Sigmoid colon (tissue), 7 donors: ENCODE data around the gene RASSF5. TPM values are rescaled to one million over a fixed set of nuclear protein-coding genes. Genes with fewer than 3 reads are reported as not detected.

Source experiments
- DNase-seq: peaks from one replicate; pipeline ENCODE4 v3.0.0-alpha.2; 2019
- H3K27ac ChIP-seq, 4 donors: fragments of 200-600 bp; sonication (generic); one replicate each; pipeline ENCODE4 v1.5.1; 2016 to 2019; ENCODE audit warnings: mild to moderate bottlenecking in 1 of 4
- H3K27me3 ChIP-seq, 3 donors: fragments of 200-600 bp; sonication (generic); one replicate each; pipeline ENCODE4 v1.5.1; 2019; ENCODE audit warnings: mild to moderate bottlenecking in 1 of 3
- H3K36me3 ChIP-seq, 4 donors: fragments of 200-600 bp; sonication (generic); one replicate each; pipeline ENCODE4 v1.5.1; 2016 to 2019
- H3K4me1 ChIP-seq, 4 donors: fragments of 200-600 bp; sonication (generic); one replicate each; pipeline ENCODE4 v1.5.1; 2017 to 2019
- H3K4me3 ChIP-seq, 4 donors: fragments of 200-600 bp; sonication (generic); one replicate each; pipeline ENCODE4 v1.5.1; 2017 to 2019; ENCODE audit warnings: mild to moderate bottlenecking in 2 of 4, moderate library complexity in 1 of 4
- H3K9me3 ChIP-seq, 4 donors: fragments of 200-600 bp in 3 of 4; sonication (generic) in 3 of 4; one replicate each; pipeline versions ENCODE4 v1.5.1 to v1.6.1; 2013 to 2019
- CTCF ChIP-seq, 4 experiments: fragments of 450-650 bp in 3 of 4; fragments of 200-600 bp in 1 of 4; IDR thresholded peaks; one replicate each; pipeline ENCODE4 v1.5.1; 2016 to 2019; ENCODE audit warnings: antibody characterized with exemption in 4 of 4, mild to moderate bottlenecking in 3 of 4, moderate library complexity in 2 of 4
- EP300 ChIP-seq, 4 donors: sonication (generic); formaldehyde crosslinking; IDR thresholded peaks; one replicate each; pipeline ENCODE4 v1.6.1; 2017; ENCODE audit warnings: antibody characterized with exemption in 4 of 4
- POLR2A ChIP-seq, 2 donors: fragments of 450-650 bp; IDR thresholded peaks; one replicate each; pipeline ENCODE4 v1.6.1; 2016; ENCODE audit warnings: antibody characterized with exemption in 2 of 2, mild to moderate bottlenecking in 2 of 2, moderate library complexity in 2 of 2
- POLR2AphosphoS5 ChIP-seq, 4 donors: sonication (generic); formaldehyde crosslinking; IDR thresholded peaks; one replicate each; pipeline ENCODE4 v1.6.1; 2017; ENCODE audit warnings: antibody characterized with exemption in 4 of 4
- WGBS, 2 donors: extraction: QIAGEN DNeasy Blood & Tissue Kit; methylation state at CpG; one replicate each; pipeline ENCODE4 v1.1.7; 2013; 5-methylcytosine and 5-hydroxymethylcytosine counted together
- intact Hi-C: fragments of 100-400 bp; cut with DNase I; formaldehyde crosslinking; loops from one replicate; pipeline ENCODE4 v1.15.1; 2023
- polyA plus RNA-seq, 3 donors: library from polyadenylated mRNA; stranded (reverse); fragments of 200-250 nt; gene quantifications; one replicate each; pipeline ENCODE4 v1.2.3, GENCODE V29; 2013
- total RNA-seq, 4 donors: library from RNA; depleted of rRNA; stranded (reverse); fragments of >200 nt; gene quantifications; one replicate each; pipeline ENCODE4 v1.1.0, GENCODE V29; 2016
- donor health status: healthy with polysubstance abuse.
- donor health status: Bipolar disorder and iron deficiency.
- donor health status: healthy.

The RASSF5 gene
- total and polyA plus RNA-seq, 7 donors, result 2.5 to 25.9 (median 4.3) TPM

GRCh38 chr1:206569556-206569955 is 62.2 kb downstream of the RASSF5 start:
- 74 to 92% methylated on average over 4 of the region's 4 CpGs for WGBS, 2 donors
- Histone ChIP-seq H3K4me3 (no peak overlapping the region), H3K36me3 (no peaks in the 10 kb centered on the region), H3K4me1 (no peaks in the 10 kb centered on the region), H3K9me3 (no peaks in the 10 kb centered on the region), H3K27ac (no peak overlapping the region), H3K27me3 (no peaks in the 10 kb centered on the region)
- TF ChIP-seq POLR2A (IDR thresholded peaks at IDR 0.05) (no peak), EP300 (IDR thresholded peaks at IDR 0.05) (no peak), CTCF (IDR thresholded peaks at IDR 0.05) (no peak), POLR2AphosphoS5 (IDR thresholded peaks at IDR 0.05) (no peak)
- intact Hi-C loops, result no loop called here
- no peak for DNase-seq

- 86 to 89% methylated on average over 3 of the region's 3 CpGs for WGBS, 2 donors
- Histone ChIP-seq H3K4me1 (no peaks in the 10 kb centered on the region), H3K27ac (no peak overlapping the region), H3K36me3 (no peaks in the 10 kb centered on the region), H3K9me3 (no peaks in the 10 kb centered on the region), H3K27me3 (no peaks in the 10 kb centered on the region), H3K4me3 (no peak overlapping the region)
- no peak for TF ChIP-seq POLR2A (IDR thresholded peaks at IDR 0.05)
- intact Hi-C loops, result no loop called here
- DNase-seq, result no peak
Measured at GRCh38 chr1:206570529-206570928, 63.2 kb downstream of the RASSF5 start.

GRCh38 chr1:206572835-206573234 is 65.5 kb downstream of the RASSF5 start:
- Histone ChIP-seq H3K4me3 (no peak overlapping the region), H3K36me3 (no peaks in the 10 kb centered on the region), H3K27ac (no peak overlapping the region), H3K4me1 (no peaks in the 10 kb centered on the region), H3K27me3 (no peaks in the 10 kb centered on the region), H3K9me3 (no peaks in the 10 kb centered on the region)
- TF ChIP-seq POLR2A (IDR thresholded peaks at IDR 0.05), result no peak
- no peak for TF ChIP-seq POLR2AphosphoS5 (IDR thresholded peaks at IDR 0.05)
- no peak for TF ChIP-seq EP300 (IDR thresholded peaks at IDR 0.05)
- no peak for TF ChIP-seq CTCF (IDR thresholded peaks at IDR 0.05)
- no peak for DNase-seq
- intact Hi-C loops, result no loop called here
- 95 to 96% methylated on average over 4 of the region's 4 CpGs for WGBS, 2 donors

- no peak for DNase-seq
- no peaks in the 10 kb centered on the region for H3K4me1 ChIP-seq
- H3K27ac ChIP-seq, result no peak overlapping the region
- no peak overlapping the region for H3K4me3 ChIP-seq
- no peaks in the 10 kb centered on the region for H3K27me3 ChIP-seq
- no peaks in the 10 kb centered on the region for H3K9me3 ChIP-seq
- 88 to 91% methylated on average over 4 of the region's 4 CpGs for WGBS, 2 donors
- intact Hi-C loops, result no loop called here
- TF ChIP-seq POLR2A (IDR thresholded peaks at IDR 0.05) (no peak), POLR2AphosphoS5 (IDR thresholded peaks at IDR 0.05) (no peak), EP300 (IDR thresholded peaks at IDR 0.05) (no peak), CTCF (IDR thresholded peaks at IDR 0.05) (no peak)
- H3K36me3 ChIP-seq, result no peaks in the 10 kb centered on the region
Measured at GRCh38 chr1:206573319-206573718, 66.0 kb downstream of the RASSF5 start.

GRCh38 chr1:206573762-206574161 is 66.4 kb downstream of the RASSF5 start:
- no peak for DNase-seq
- H3K9me3 ChIP-seq, result no peaks in the 10 kb centered on the region
- intact Hi-C loops, result no loop called here
- H3K27ac ChIP-seq, result no peak overlapping the region
- H3K4me3 ChIP-seq, result no peak overlapping the region
- no peaks in the 10 kb centered on the region for H3K27me3 ChIP-seq
- WGBS, 2 donors, result 92 to 97% methylated on average over 4 of the region's 4 CpGs
- H3K4me1 ChIP-seq, result no peaks in the 10 kb centered on the region
- H3K36me3 ChIP-seq, result no peaks in the 10 kb centered on the region
- TF ChIP-seq EP300 (IDR thresholded peaks at IDR 0.05) (no peak), POLR2A (IDR thresholded peaks at IDR 0.05) (no peak), POLR2AphosphoS5 (IDR thresholded peaks at IDR 0.05) (no peak), CTCF (IDR thresholded peaks at IDR 0.05) (no peak)
